HepG2 (cell line): Measurements from ENCODE around the gene CAMTA1. TPM values are rescaled to one million over a fixed set of nuclear protein-coding genes. Genes with fewer than 3 reads are reported as not detected.

Source experiments
- ATAC-seq: fragments of 200-7000 bp; cut with Tn5 transposase; 3 replicates; pipeline ENCODE4 v1.9.1; 2020; ENCODE audit warnings: mild to moderate bottlenecking, moderate library complexity
- BruUV-seq: library from RNA; stranded (reverse); fragments of 400-500 nt; replicated peaks from 2 replicates; lab custom pipeline; 2021; lab: Mats Ljungman, UMichigan
- CTCF ChIA-PET: fragments of 300-600 bp; formaldehyde crosslinking; extraction: SDS; loops from one replicate; lab custom pipeline; 2021; ENCODE audit warnings: low total read pairs, inconsistent platforms, low intra/inter-chr PET ratio; lab: Yijun Ruan, JAX
- POLR2A ChIA-PET: fragments of 350-600 bp; sonication (Branson Sonifier 250); formaldehyde crosslinking; loops from one replicate; lab custom pipeline; 2020; ENCODE audit warnings: antibody characterized with exemption, inconsistent platforms; lab: Yijun Ruan, JAX
- DNase-seq: peaks from one replicate; pipeline ENCODE4 v3.0.0-alpha.2; 2015; ENCODE audit warnings: low spot score
- FAIRE-seq: peaks from 3 replicates; lab custom pipeline; 2011; peaks lifted over from hg19 to GRCh38; lab: Jason Lieb, UNC
- H2AFZ ChIP-seq: one replicate; pipeline ENCODE4 v1.6.1; 2011; ENCODE audit warnings: low read length, inconsistent platforms
- H3K27ac ChIP-seq: fragments of 300-600 bp; 3 replicates; pipeline ENCODE4 v1.8.0; 2011; ENCODE audit warnings: mixed run types, mild to moderate bottlenecking, mixed read lengths, low read length, inconsistent platforms; ENCODE audit not compliant: insufficient read depth; ENCODE audit errors: extremely low read length
- H3K27me3 ChIP-seq, 2 experiments: fragments of 200-600 bp in 1 of 2; 2 replicates in 1 of 2; 3 replicates in 1 of 2; pipeline versions ENCODE4 v1.6.0 to v1.8.0; 2011; ENCODE audit warnings: low read length in 2 of 2, mild to moderate bottlenecking in 2 of 2, moderate library complexity in 2 of 2, inconsistent platforms in 1 of 2; ENCODE audit not compliant: insufficient read depth in 2 of 2, control insufficient read depth in 1 of 2
- H3K36me3 ChIP-seq, 2 experiments: fragments of 200-600 bp in 1 of 2; replicated peaks in 1 of 2; 2 replicates in 1 of 2; 3 replicates in 1 of 2; pipeline versions ENCODE4 v1.5.1 to v1.8.0; 2011; ENCODE audit warnings: low read length in 2 of 2, inconsistent platforms in 1 of 2; ENCODE audit not compliant: insufficient read depth in 2 of 2, control insufficient read depth in 1 of 2
- H3K4me1 ChIP-seq: 2 replicates; pipeline ENCODE4 v1.5.1; 2012; ENCODE audit warnings: low read length, inconsistent platforms; ENCODE audit not compliant: insufficient read depth
- H3K4me2 ChIP-seq: 2 replicates; pipeline ENCODE4 v1.6.0; 2011; ENCODE audit warnings: low read depth, low read length, inconsistent platforms
- H3K4me3 ChIP-seq, 3 experiments: fragments of 200-600 bp in 1 of 3; sonication (generic), shearing (Covaris generic) in 1 of 3; replicated peaks in 1 of 3; 2 replicates each; pipeline ENCODE4 v1.5.1; 2011 to 2016; ENCODE audit warnings: low read length in 3 of 3, inconsistent platforms in 2 of 3, low read depth in 2 of 3, mild to moderate bottlenecking in 2 of 3, control low read depth in 1 of 3, mixed read lengths in 1 of 3; ENCODE audit not compliant: insufficient read depth in 1 of 3
- H3K79me2 ChIP-seq: one replicate; pipeline ENCODE4 v1.6.1; 2011; ENCODE audit warnings: low read length, inconsistent platforms; ENCODE audit not compliant: insufficient read depth
- H3K9ac ChIP-seq: 2 replicates; pipeline ENCODE4 v1.6.0; 2011; ENCODE audit warnings: mild to moderate bottlenecking, low read depth, low read length, inconsistent platforms; ENCODE audit not compliant: insufficient read depth
- H3K9me3 ChIP-seq: 2 replicates; pipeline ENCODE4 v1.5.1; 2012; ENCODE audit warnings: mild to moderate bottlenecking, low read length
- H4K20me1 ChIP-seq: 2 replicates; pipeline ENCODE4 v1.6.0; 2011; ENCODE audit warnings: inconsistent platforms, mild to moderate bottlenecking, low read length, moderate library complexity; ENCODE audit not compliant: insufficient read depth
- BORCS8-MEF2B ChIP-seq: sonication (generic); formaldehyde crosslinking; IDR thresholded peaks from 2 replicates; pipeline ENCODE4 v1.8.0; 2022; ENCODE audit warnings: mild to moderate bottlenecking, missing genetic modification reagents
- EZH2 ChIP-seq: conservative IDR thresholded peaks from 2 replicates; pipeline ENCODE4 v1.6.1; 2012; ENCODE audit warnings: mild to moderate bottlenecking, low read depth, low read length, moderate library complexity
- FOXK1 ChIP-seq: sonication (generic); formaldehyde crosslinking; IDR thresholded peaks from 2 replicates; pipeline ENCODE4 v1.4.0; 2020; ENCODE audit warnings: low read depth, missing genetic modification reagents, borderline replicate concordance
- ISX ChIP-seq: sonication (generic); formaldehyde crosslinking; conservative IDR thresholded peaks from 2 replicates; pipeline ENCODE4 v1.5.0; 2020; ENCODE audit warnings: missing genetic modification reagents
- NFKBIZ ChIP-seq: IDR thresholded peaks from 2 replicates; pipeline ENCODE4 v1.6.1; 2018; ENCODE audit warnings: missing genetic modification reagents, missing compliant biosample characterization
- RBFOX2 ChIP-seq: fragments of 200-400 bp; formaldehyde crosslinking; IDR thresholded peaks from 2 replicates; pipeline ENCODE4 v1.6.1; 2017; ENCODE audit warnings: low read depth, mild to moderate bottlenecking, low read length
- RFX3 ChIP-seq: IDR thresholded peaks from 2 replicates; pipeline ENCODE4 v1.6.1; 2016; ENCODE audit warnings: missing biosample characterization, missing genetic modification reagents
- SKI ChIP-seq: fragments of 450-650 bp; IDR thresholded peaks from one replicate; pipeline ENCODE4 v1.6.1; 2018; ENCODE audit warnings: mild to moderate bottlenecking; ENCODE audit not compliant: partially characterized antibody
- STAG1 ChIP-seq: sonication (generic); formaldehyde crosslinking; IDR thresholded peaks from 2 replicates; pipeline ENCODE4 v1.4.0; 2020; ENCODE audit warnings: missing genetic modification reagents
- TBX2 ChIP-seq: sonication (generic); formaldehyde crosslinking; IDR thresholded peaks from 2 replicates; pipeline ENCODE4 v1.5.0; 2020; ENCODE audit warnings: missing genetic modification reagents, mild to moderate bottlenecking, borderline replicate concordance
- U2AF1 ChIP-seq: fragments of 200-400 bp; formaldehyde crosslinking; optimal IDR thresholded peaks from 2 replicates; pipeline ENCODE3; 2017; ENCODE audit warnings: mild to moderate bottlenecking, low read depth, low read length
- ZNF230 ChIP-seq: sonication (generic); formaldehyde crosslinking; IDR thresholded peaks from 2 replicates; pipeline ENCODE4 v1.4.0; 2020; ENCODE audit warnings: mild to moderate bottlenecking, missing genetic modification reagents
- ZNF441 ChIP-seq: sonication (generic); formaldehyde crosslinking; IDR thresholded peaks from 2 replicates; pipeline ENCODE4 v1.7.0; 2021; ENCODE audit warnings: missing genetic modification reagents, borderline replicate concordance
- ZNF550 ChIP-seq: sonication (generic); formaldehyde crosslinking; IDR thresholded peaks from 2 replicates; pipeline ENCODE4 v1.4.0; 2020; ENCODE audit warnings: mild to moderate bottlenecking, missing genetic modification reagents, borderline replicate concordance
- ZNF772 ChIP-seq: sonication (generic); formaldehyde crosslinking; IDR thresholded peaks from 2 replicates; pipeline ENCODE4 v1.5.0; 2020; ENCODE audit warnings: mild to moderate bottlenecking, missing genetic modification reagents
- ZNF883 ChIP-seq: sonication (generic); formaldehyde crosslinking; IDR thresholded peaks from 2 replicates; pipeline ENCODE4 v1.5.1; 2020; ENCODE audit warnings: mild to moderate bottlenecking, missing genetic modification reagents; ENCODE audit errors: not compliant biosample characterization
- WGBS: methylation state at CpG from one replicate; pipeline ENCODE4 v1.1.6; 2017; ENCODE audit warnings: low lambda C conversion rate; 5-methylcytosine and 5-hydroxymethylcytosine counted together
- in situ Hi-C: cut with HindIII; loops from 2 replicates; pipeline ENCODE4 v1.10.0; 2017; ENCODE audit warnings: low pct_unique_long_range_greater_than_20kb; ENCODE audit not compliant: extremely low pct_ligation_motif_present
- intact Hi-C: fragments of 100-400 bp; cut with micrococcal nuclease; formaldehyde crosslinking; loops from one replicate; pipeline ENCODE4 v1.10.0; 2022; ENCODE audit not compliant: unreplicated experiment
- polyA plus RNA-seq, 8 experiments: library from polyadenylated mRNA; depleted of rRNA in 3 of 8; stranded (reverse) in 7 of 8; unstranded in 1 of 8; fragments of >200 nt; fragmentation: Illumina TruSeq in 4 of 8; extraction: Trizol in 4 of 8; gene quantifications; 2 replicates each; pipeline versions ENCODE4 v1.2.1 to v1.2.3, GENCODE V29; 2011 to 2016; ENCODE audit warnings: low read depth in 4 of 8, missing spikeins in 1 of 8, mixed read lengths in 1 of 8; ENCODE audit not compliant: insufficient read depth in 1 of 8
- total RNA-seq, 5 experiments: library from RNA; depleted of rRNA; stranded (reverse); fragments of >200 nt; fragmentation: Illumina TruSeq; extraction: Trizol; gene quantifications; 2 replicates each; pipeline ENCODE4 v1.2.3, GENCODE V29; 2016; ENCODE audit warnings: low read depth in 1 of 5
- TF ChIP-seq, protein P1 (sequence below): sonication (generic); formaldehyde crosslinking; IDR thresholded peaks from 2 replicates; pipeline ENCODE4 v1.5.0; 2020; ENCODE audit warnings: missing genetic modification reagents, mild to moderate bottlenecking, borderline replicate concordance
- TF ChIP-seq, protein P2 (sequence below): sonication (generic); formaldehyde crosslinking; IDR thresholded peaks from 2 replicates; pipeline ENCODE4 v1.5.0; 2020; ENCODE audit warnings: missing genetic modification reagents

CAMTA1 gene
- total and polyA plus RNA-seq, 2 of the 13 experiments (the other 11 are each of a cell fraction or from before 2014, with no cell fraction given) = 25.0 to 36.4 TPM

DNA sequence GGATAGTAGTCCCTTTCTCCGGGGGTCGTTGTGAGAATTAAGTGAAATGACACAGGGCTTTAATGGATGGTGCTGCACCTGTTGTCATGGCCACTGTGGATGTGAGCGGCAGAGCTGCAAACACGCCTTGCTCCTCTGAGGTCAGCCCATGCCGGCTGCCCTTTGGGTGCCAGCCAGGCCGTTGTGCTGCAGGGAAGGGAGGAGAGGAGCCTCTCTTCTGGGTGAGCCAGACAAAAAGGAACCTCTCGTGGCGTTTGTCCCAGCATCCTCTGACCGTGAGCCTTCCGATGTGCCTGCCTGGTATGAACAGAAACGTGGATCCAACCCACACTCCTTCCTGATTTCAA, 602.9 kb downstream of the CAMTA1 start:
- no peaks in the 10 kb centered on the region for H3K4me1 ChIP-seq

DNA sequence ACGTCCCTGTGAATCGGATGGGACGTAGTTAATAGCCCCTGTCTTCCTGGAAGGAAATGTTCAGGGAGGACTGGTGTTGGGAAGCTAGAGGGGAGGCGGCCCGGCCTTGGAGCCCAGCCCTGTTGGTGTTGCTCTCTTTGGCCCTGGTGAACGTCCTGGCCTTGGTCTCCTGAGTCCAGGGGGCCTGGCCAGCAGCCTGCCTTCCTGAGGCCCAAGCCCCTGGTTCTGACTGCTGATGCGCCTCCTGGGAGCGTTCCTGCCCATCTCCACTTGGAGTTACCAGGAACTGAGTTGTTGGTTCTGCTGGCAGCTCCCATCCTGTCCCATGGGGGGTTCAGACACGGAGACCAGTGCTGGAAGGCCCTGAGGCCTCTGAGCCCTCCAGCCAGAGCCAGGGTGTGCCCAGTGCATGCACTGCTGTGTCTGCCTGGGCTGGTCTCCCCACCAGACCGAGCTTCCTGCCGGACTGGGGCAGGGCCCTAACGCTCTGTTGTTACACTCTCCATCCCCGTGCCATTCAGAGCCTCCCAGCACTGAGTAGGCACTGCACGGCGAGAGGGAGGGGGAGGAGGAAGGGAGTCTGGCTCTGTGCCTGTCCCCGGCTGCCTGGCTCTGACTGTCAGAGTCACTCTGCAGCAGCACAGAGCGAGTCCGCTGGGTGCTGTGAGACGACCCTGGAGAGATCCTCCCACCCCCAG, 603.4 kb downstream of the CAMTA1 start:
- no peak overlapping the region for H3K9ac ChIP-seq
- CTCF ChIA-PET = no interaction called here
- H3K4me1 ChIP-seq = no peaks in the 10 kb centered on the region
- H2AFZ ChIP-seq = no peak overlapping the region
- no peak overlapping the region for H3K4me3 ChIP-seq
- peaks cover 0 to 22% of the 10 kb centered on the region in 2 experiments; a peak in 4 of 5 replicates for H3K27me3 ChIP-seq
- no TSS peak for BruUV-seq
- ATAC-seq = no peak; the same call in 2 of the 3 replicates
- no peak for DNase-seq
- H3K4me2 ChIP-seq = no peak overlapping the region
- H3K27ac ChIP-seq = no peak overlapping the region
- FAIRE-seq = no peak
- H3K79me2 ChIP-seq = no peaks in the 10 kb centered on the region
- POLR2A ChIA-PET = no interaction called here
- no peaks in the 10 kb centered on the region; the same call in 1 of the 2 replicates for H4K20me1 ChIP-seq
- in situ Hi-C loops (no loop called here), intact Hi-C loops (no loop called here)
- 31% methylated on average over 9 of the region's 19 CpGs for WGBS
- no peaks in the 10 kb centered on the region for H3K9me3 ChIP-seq
- H3K36me3 ChIP-seq = no peaks in the 10 kb centered on the region
- no peak for TF ChIP-seq ZNF230
- no peak for TF ChIP-seq BORCS8-MEF2B (CRISPR knock-in tag)
- no peak for TF ChIP-seq TBX2 (CRISPR knock-in tag)
- no peak for TF ChIP-seq RFX3 (CRISPR knock-in tag)
- no peak for TF ChIP-seq ZNF772
- no peak for TF ChIP-seq SKI
- TF ChIP-seq ISX (CRISPR knock-in tag) = no peak
- TF ChIP-seq, protein P1, sequence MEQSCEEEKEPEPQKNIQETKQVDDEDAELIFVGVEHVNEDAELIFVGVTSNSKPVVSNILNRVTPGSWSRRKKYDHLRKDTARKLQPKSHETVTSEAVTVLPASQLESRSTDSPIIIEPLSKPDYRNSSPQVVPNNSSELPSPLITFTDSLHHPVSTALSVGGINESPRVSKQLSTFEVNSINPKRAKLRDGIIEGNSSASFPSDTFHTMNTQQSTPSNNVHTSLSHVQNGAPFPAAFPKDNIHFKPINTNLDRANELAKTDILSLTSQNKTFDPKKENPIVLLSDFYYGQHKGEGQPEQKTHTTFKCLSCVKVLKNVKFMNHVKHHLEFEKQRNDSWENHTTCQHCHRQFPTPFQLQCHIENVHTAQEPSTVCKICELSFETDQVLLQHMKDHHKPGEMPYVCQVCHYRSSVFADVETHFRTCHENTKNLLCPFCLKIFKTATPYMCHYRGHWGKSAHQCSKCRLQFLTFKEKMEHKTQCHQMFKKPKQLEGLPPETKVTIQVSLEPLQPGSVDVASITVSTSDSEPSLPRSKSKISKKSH (CRISPR knock-in tag) = no peak
- TF ChIP-seq EZH2 = no peak
- TF ChIP-seq ZNF550 (CRISPR knock-in tag) = no peak
- TF ChIP-seq, protein P2, sequence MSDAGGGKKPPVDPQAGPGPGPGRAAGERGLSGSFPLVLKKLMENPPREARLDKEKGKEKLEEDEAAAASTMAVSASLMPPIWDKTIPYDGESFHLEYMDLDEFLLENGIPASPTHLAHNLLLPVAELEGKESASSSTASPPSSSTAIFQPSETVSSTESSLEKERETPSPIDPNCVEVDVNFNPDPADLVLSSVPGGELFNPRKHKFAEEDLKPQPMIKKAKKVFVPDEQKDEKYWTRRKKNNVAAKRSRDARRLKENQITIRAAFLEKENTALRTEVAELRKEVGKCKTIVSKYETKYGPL (CRISPR knock-in tag) = no peak
- no peak for TF ChIP-seq U2AF1
- no peak for TF ChIP-seq ZNF883 (CRISPR knock-in tag)
- no peak for TF ChIP-seq STAG1
- TF ChIP-seq FOXK1 (CRISPR knock-in tag) = no peak
- TF ChIP-seq NFKBIZ = no peak

More for the DNA sequence above, 602.9 kb downstream of the CAMTA1 start:
- H3K36me3 ChIP-seq = no peaks in the 10 kb centered on the region
- no peak overlapping the region for H3K4me2 ChIP-seq
- FAIRE-seq = no peak
- in situ Hi-C loops (no loop called here), intact Hi-C loops (no loop called here)
- ChIA-PET CTCF (no interaction called here), POLR2A (no interaction called here)
- BruUV-seq = no TSS peak
- H3K27me3 ChIP-seq = peaks cover 0 to 22% of the 10 kb centered on the region in 2 experiments; a peak in 4 of 5 replicates
- no peak overlapping the region for H3K27ac ChIP-seq
- H3K79me2 ChIP-seq = no peaks in the 10 kb centered on the region
- H2AFZ ChIP-seq = no peak overlapping the region
- no peak overlapping the region for H3K4me3 ChIP-seq
- no peaks in the 10 kb centered on the region for H3K9me3 ChIP-seq
- WGBS = 37% methylated on average over 6 of the region's 11 CpGs
- no peaks in the 10 kb centered on the region; the same call in 1 of the 2 replicates for H4K20me1 ChIP-seq
- H3K9ac ChIP-seq = no peak overlapping the region
- no peak for DNase-seq
- ATAC-seq = no peak
- TF ChIP-seq RBFOX2 (no peak), ZNF441 (no peak)
